Lung (tissue), 12 donors: ENCODE measurements around the gene ERC2. TPM values are rescaled to one million over a fixed set of nuclear protein-coding genes. Genes with fewer than 3 reads are reported as not detected.
"Not testable (repeated sequence)": the region's sequence is repeated elsewhere in the genome, so short reads cannot be mapped to it uniquely, and the experiment has no call there.

Source experiments
- ATAC-seq: fragments of 200-7000 bp; cut with Tn5 transposase; one replicate; pipeline ENCODE4 v1.9.1; 2020; ENCODE audit warnings: moderate number of reproducible peaks; ENCODE audit not compliant: insufficient read depth, low FRiP score
- DNase-seq, 3 donors: peaks; one replicate each; pipeline ENCODE4 v3.0.0-alpha.2; 2013 to 2017
- H3K27ac ChIP-seq, 2 donors: one replicate each; pipeline ENCODE4 v1.5.1; 2013; ENCODE audit warnings: mild to moderate bottlenecking in 2 of 2, moderate library complexity in 2 of 2, control low read depth in 1 of 2, inconsistent platforms in 1 of 2, low read depth in 1 of 2, low read length in 1 of 2
- H3K27me3 ChIP-seq, 3 donors: one replicate each; pipeline ENCODE4 v1.5.1; 2013; ENCODE audit warnings: low read length in 2 of 3; ENCODE audit not compliant: control insufficient read depth in 3 of 3, insufficient read depth in 3 of 3
- H3K36me3 ChIP-seq, 4 donors: one replicate each; pipeline ENCODE4 v1.5.1; 2013; ENCODE audit warnings: low read length in 4 of 4, mild to moderate bottlenecking in 1 of 4, moderate library complexity in 1 of 4; ENCODE audit not compliant: control insufficient read depth in 4 of 4, insufficient read depth in 4 of 4
- H3K4me1 ChIP-seq, 5 donors: one replicate each; pipeline ENCODE4 v1.5.1; 2013; ENCODE audit warnings: low read length in 5 of 5, mild to moderate bottlenecking in 2 of 5, moderate library complexity in 1 of 5; ENCODE audit not compliant: control insufficient read depth in 5 of 5, insufficient read depth in 5 of 5
- H3K4me3 ChIP-seq: one replicate; pipeline ENCODE4 v1.5.1; 2013; ENCODE audit warnings: mild to moderate bottlenecking, control low read depth, moderate library complexity
- H3K9ac ChIP-seq, 2 donors: one replicate each; pipeline ENCODE4 v1.5.1; 2013; ENCODE audit warnings: low read length in 2 of 2, control low read depth in 1 of 2; ENCODE audit not compliant: insufficient read depth in 1 of 2
- H3K9me3 ChIP-seq, 4 donors: one replicate each; pipeline ENCODE4 v1.5.1; 2013; ENCODE audit warnings: low read length in 3 of 4, mild to moderate bottlenecking in 1 of 4, moderate library complexity in 1 of 4; ENCODE audit not compliant: control insufficient read depth in 4 of 4, insufficient read depth in 3 of 4
- CTCF ChIP-seq: IDR thresholded peaks from 2 replicates; pipeline ENCODE4 v1.5.1; 2012; ENCODE audit warnings: mild to moderate bottlenecking; ENCODE audit errors: control extremely low read depth, extremely low read depth
- WGBS, 2 donors: extraction: QIAGEN DNeasy Blood & Tissue Kit; methylation state at CpG; one replicate each; pipeline ENCODE4 v1.1.7; 2013; 5-methylcytosine and 5-hydroxymethylcytosine counted together
- polyA plus RNA-seq, 2 donors: library from polyadenylated mRNA; stranded (reverse); fragments of 200-250 nt; gene quantifications; one replicate each; pipeline ENCODE4 v1.2.1, GENCODE V29; 2013
- total RNA-seq, 2 donors: library from RNA; depleted of rRNA in 1 of 2; stranded (reverse); fragments of >200 nt in 1 of 2; gene quantifications; one replicate each; pipeline ENCODE4 v1.2.1, GENCODE V29; 2014 to 2021
- donor health status: control.
- donor health status: control.
- donor health status: Bipolar disorder and iron deficiency.
- donor health status: healthy.
- donor health status: DM: yes; HTN: yes; CAD: no.

ERC2 gene
- total and polyA plus RNA-seq, 4 donors = 0.20 to 3.5 (median 0.97) TPM

DNA sequence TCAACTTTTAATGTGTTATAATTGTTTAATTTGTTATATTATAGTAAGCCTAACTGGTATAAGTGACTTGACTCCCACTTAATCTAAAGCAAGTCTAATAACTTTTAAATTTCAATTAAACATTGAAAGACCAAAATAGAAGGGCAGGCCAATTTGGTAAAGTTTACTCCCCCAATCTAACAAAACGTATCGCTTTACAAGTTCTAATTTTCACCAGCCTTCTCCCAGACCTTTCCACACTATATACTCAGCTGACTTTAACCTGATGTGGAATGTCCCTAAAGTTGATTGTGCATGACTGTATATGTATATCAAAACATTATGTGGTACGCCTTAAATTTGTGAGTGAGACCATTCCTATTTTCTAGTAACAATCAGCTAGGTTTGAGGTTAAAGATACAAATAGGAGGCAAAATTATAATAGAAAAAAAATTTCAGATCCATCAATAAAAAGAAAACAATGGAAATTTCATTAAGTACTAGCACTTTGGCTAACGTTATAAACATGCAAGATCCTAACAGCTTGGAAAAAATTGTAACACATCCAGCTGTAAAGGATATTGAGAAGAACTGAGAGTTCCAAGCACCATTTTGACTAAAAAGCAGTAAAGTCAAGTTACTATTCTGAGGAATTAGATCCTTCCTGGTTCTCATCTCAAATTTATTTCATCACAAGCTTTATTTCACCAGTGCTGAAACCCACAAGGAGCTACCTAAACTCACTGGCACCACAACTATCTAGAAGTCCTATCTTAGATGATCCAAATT, 199.5 kb downstream of the ERC2 start:
- DNase-seq (no peak), ATAC-seq (no peak)
- H3K27me3 ChIP-seq = no peaks in the 10 kb centered on the region
- TF ChIP-seq CTCF = no peak
- no peak overlapping the region for H3K9ac ChIP-seq
- no peak overlapping the region for H3K27ac ChIP-seq
- H3K4me3 ChIP-seq = no peak overlapping the region
- 89 to 90% methylated on average over 4 of the region's 4 CpGs for WGBS, 2 donors
- H3K36me3 ChIP-seq = no peaks in the 10 kb centered on the region
- H3K9me3 ChIP-seq = peaks cover 0 to 5% (median 1%) of the 10 kb centered on the region in 4 donors
- H3K4me1 ChIP-seq = no peaks in the 10 kb centered on the region

DNA sequence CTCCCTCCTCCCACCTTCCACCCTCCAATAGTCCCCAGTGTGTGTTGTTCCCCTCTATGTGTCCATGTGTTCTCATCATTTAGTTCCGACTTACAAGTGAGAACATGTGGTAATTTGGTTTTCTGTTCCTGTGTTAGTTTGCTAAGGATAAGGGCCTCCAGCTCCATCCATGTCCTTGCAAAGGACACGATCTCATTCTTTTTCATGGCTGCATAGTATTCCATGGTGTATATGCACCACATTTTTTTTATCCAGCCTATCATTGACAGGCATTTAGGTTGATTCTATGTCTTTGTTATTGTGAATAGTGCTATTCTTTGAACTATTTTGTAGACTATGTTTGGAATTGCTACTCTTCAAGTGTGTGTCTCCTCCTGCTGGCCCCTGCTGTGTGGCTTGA, 206.4 kb downstream of the ERC2 start:
- H3K36me3 ChIP-seq, H3K4me3 ChIP-seq, H3K9ac ChIP-seq, DNase-seq, ATAC-seq, H3K27me3 ChIP-seq, H3K27ac ChIP-seq, H3K9me3 ChIP-seq, H3K4me1 ChIP-seq: not testable (repeated sequence)
- WGBS, 2 donors = 46 to 48% methylated on average over 2 of the region's 2 CpGs

DNA sequence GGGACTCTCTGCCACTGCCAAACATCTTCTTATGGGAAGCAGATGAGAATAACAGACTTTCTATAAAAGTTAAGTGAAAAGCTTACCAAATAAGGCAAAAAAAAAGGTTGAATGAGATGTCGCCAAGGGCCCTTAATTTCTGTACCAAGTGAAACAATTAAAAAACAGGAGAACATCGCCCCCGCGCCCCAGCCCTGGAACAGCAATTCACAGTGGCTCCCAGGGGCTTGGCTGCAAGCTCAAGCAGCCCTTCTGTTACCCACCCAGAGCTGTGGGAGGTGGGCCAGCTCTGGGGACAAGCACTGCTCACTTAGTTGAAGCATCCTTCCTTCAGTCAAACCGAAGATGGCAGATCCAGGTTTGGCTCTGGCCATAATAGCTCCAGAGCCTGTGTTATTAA, 208.0 kb downstream of the ERC2 start:
- DNase-seq = no peak
- H3K27ac ChIP-seq = no peak overlapping the region
- no peak overlapping the region for H3K9ac ChIP-seq
- no peaks in the 10 kb centered on the region for H3K36me3 ChIP-seq
- peaks cover 0 to 4% (median 0%) of the 10 kb centered on the region in 3 donors for H3K27me3 ChIP-seq
- no peak for TF ChIP-seq CTCF
- no peak for ATAC-seq
- 91 to 95% methylated on average over 5 of the region's 5 CpGs for WGBS, 2 donors
- no peak overlapping the region for H3K4me3 ChIP-seq
- H3K4me1 ChIP-seq = no peaks in the 10 kb centered on the region
- H3K9me3 ChIP-seq = peaks cover 0 to 5% (median 1%) of the 10 kb centered on the region in 4 donors

GRCh38 chr3:56257826-56258225, 210.4 kb downstream of the ERC2 start:
- TF ChIP-seq CTCF = no peak
- ATAC-seq (no peak), DNase-seq (no peak)
- H3K9ac ChIP-seq = no peak overlapping the region
- H3K4me3 ChIP-seq = no peak overlapping the region
- H3K4me1 ChIP-seq = peaks cover 0 to 3% (median 0%) of the 10 kb centered on the region in 5 donors
- H3K27ac ChIP-seq = no peak overlapping the region
- peaks cover 0 to 4% (median 0%) of the 10 kb centered on the region in 3 donors for H3K27me3 ChIP-seq
- H3K9me3 ChIP-seq = no peaks in the 10 kb centered on the region
- WGBS, 2 donors = 87% methylated on average over 2 of the region's 2 CpGs
- H3K36me3 ChIP-seq = no peaks in the 10 kb centered on the region
